Endothelial cell of umbilical vein (primary cell): ENCODE measurements around the gene SMCO4. TPM values are rescaled to one million over a fixed set of nuclear protein-coding genes. Genes with fewer than 3 reads are reported as not detected.

Experiments used
- BruUV-seq: library from RNA; stranded (reverse); fragments of 400-500 nt; replicated peaks from 2 replicates; lab custom pipeline; 2021; lab: Mats Ljungman, UMichigan
- CTCF ChIA-PET: fragments of 300-600, 350-600 bp; sonication (Branson Sonifier 250); formaldehyde crosslinking; loops from one replicate; lab custom pipeline; 2021; ENCODE audit warnings: antibody characterized with exemption, inconsistent platforms; lab: Charles Lee
- POLR2A ChIA-PET: fragments of 300-600, 350-600 bp; sonication (Branson Sonifier 250); formaldehyde crosslinking; loops from one replicate; lab custom pipeline; 2021; ENCODE audit warnings: antibody characterized with exemption, inconsistent platforms; lab: Charles Lee
- DNase-seq: peaks from one replicate; pipeline ENCODE4 v3.0.0-alpha.2; 2011; ENCODE audit warnings: low read depth, low spot score
- FAIRE-seq: peaks from 2 replicates; lab custom pipeline; 2011; peaks lifted over from hg19 to GRCh38; lab: Jason Lieb, UNC
- H2AFZ ChIP-seq: 2 replicates; pipeline ENCODE4 v1.6.0; 2012; ENCODE audit warnings: low read depth, low read length, control low read depth, inconsistent platforms
- H3K27ac ChIP-seq: 2 replicates; pipeline ENCODE4 v1.5.1; 2011; ENCODE audit warnings: low read depth, mild to moderate bottlenecking, control low read depth, low read length, moderate library complexity; ENCODE audit not compliant: insufficient read depth
- H3K27me3 ChIP-seq, 2 experiments: 2 replicates each; pipeline versions ENCODE4 v1.6.0 to v1.6.1; 2011; ENCODE audit warnings: low read length in 2 of 2, mixed read lengths in 1 of 2; ENCODE audit not compliant: control insufficient read depth in 2 of 2, insufficient read depth in 2 of 2
- H3K36me3 ChIP-seq, 2 experiments: 2 replicates in 1 of 2; 3 replicates in 1 of 2; pipeline ENCODE4 v1.5.1; 2011; ENCODE audit warnings: low read length in 2 of 2, mild to moderate bottlenecking in 1 of 2, moderate library complexity in 1 of 2; ENCODE audit not compliant: control insufficient read depth in 2 of 2, insufficient read depth in 2 of 2; ENCODE audit errors: extremely low read depth in 1 of 2
- H3K4me1 ChIP-seq: 3 replicates; pipeline ENCODE4 v1.5.1; 2011; ENCODE audit warnings: mild to moderate bottlenecking, low read length; ENCODE audit not compliant: control insufficient read depth, insufficient read depth; ENCODE audit errors: extremely low read depth
- H3K4me2 ChIP-seq: 2 replicates; pipeline ENCODE4 v1.6.1; 2011; ENCODE audit warnings: low read length, control low read depth, mixed read lengths; ENCODE audit not compliant: insufficient read depth
- H3K4me3 ChIP-seq, 3 experiments: fragments of 200-600 bp in 1 of 3; sonication (generic), shearing (Covaris generic) in 1 of 3; replicated peaks in 1 of 3; 2 replicates each; pipeline ENCODE4 v1.5.1; 2011 to 2016; ENCODE audit warnings: control low read depth in 3 of 3, low read length in 3 of 3, mild to moderate bottlenecking in 2 of 3, inconsistent platforms in 1 of 3, low read depth in 1 of 3, moderate library complexity in 1 of 3; ENCODE audit not compliant: insufficient read depth in 1 of 3
- H3K79me2 ChIP-seq: 2 replicates; pipeline ENCODE4 v1.6.0; 2012; ENCODE audit warnings: low read length, inconsistent platforms; ENCODE audit not compliant: control insufficient read depth, insufficient read depth
- H3K9ac ChIP-seq: replicated peaks from 2 replicates; pipeline ENCODE3; 2011; ENCODE audit warnings: low read length, control low read depth; ENCODE audit not compliant: insufficient read depth; ENCODE audit errors: extremely low read depth
- H3K9me1 ChIP-seq: replicated peaks from 3 replicates; pipeline ENCODE4 v1.6.0; 2011; ENCODE audit warnings: mild to moderate bottlenecking, low read length; ENCODE audit not compliant: control insufficient read depth, insufficient read depth; ENCODE audit errors: extremely low read depth
- H3K9me3 ChIP-seq: replicated peaks from 2 replicates; pipeline ENCODE4 v1.5.1; 2012; ENCODE audit warnings: low read length, inconsistent platforms; ENCODE audit not compliant: control insufficient read depth, insufficient read depth
- H4K20me1 ChIP-seq: replicated peaks from 2 replicates; pipeline ENCODE3; 2011; ENCODE audit warnings: mild to moderate bottlenecking, low read length; ENCODE audit not compliant: control insufficient read depth, insufficient read depth; ENCODE audit errors: extremely low read depth
- FOS ChIP-seq: IDR thresholded peaks from 2 replicates; pipeline ENCODE4 v1.6.1; 2011; ENCODE audit warnings: mild to moderate bottlenecking, low read length, moderate library complexity, borderline replicate concordance; ENCODE audit not compliant: insufficient read depth
- GATA2 ChIP-seq: IDR thresholded peaks from 2 replicates; pipeline ENCODE4 v1.7.0; 2011; ENCODE audit warnings: low read depth, mild to moderate bottlenecking, moderate library complexity, mixed read lengths, low read length; ENCODE audit not compliant: insufficient read length, insufficient read depth
- JUN ChIP-seq: IDR thresholded peaks from 2 replicates; pipeline ENCODE4 v1.6.1; 2011; ENCODE audit warnings: borderline replicate concordance, low read depth; ENCODE audit not compliant: insufficient read length, insufficient read depth
- MYC ChIP-seq: IDR thresholded peaks from one replicate; pipeline ENCODE4 v1.6.1; 2011; ENCODE audit warnings: mild to moderate bottlenecking, low read depth, low read length
- POLR2A ChIP-seq: IDR thresholded peaks from 2 replicates; pipeline ENCODE4 v1.6.1; 2012; ENCODE audit warnings: low read depth, mild to moderate bottlenecking, control low read depth, low read length
- POLR2AphosphoS5 ChIP-seq: IDR thresholded peaks from 2 replicates; pipeline ENCODE4 v1.6.1; 2012; ENCODE audit warnings: low read depth, mild to moderate bottlenecking, control low read depth, low read length, moderate library complexity; ENCODE audit not compliant: insufficient read depth
- dilution Hi-C: fragments of 300-500 bp; cut with MboI; formaldehyde crosslinking; loops from one replicate; pipeline ENCODE4 v1.15.0; 2019; ENCODE audit warnings: low sequenced_read_pairs; ENCODE audit not compliant: extremely low pct_ligation_motif_present
- intact Hi-C: fragments of 100-400 bp; cut with micrococcal nuclease; formaldehyde crosslinking; loops from one replicate; pipeline ENCODE4 v1.10.0; 2022
- polyA plus RNA-seq, 4 experiments: library from polyadenylated mRNA; depleted of rRNA in 3 of 4; stranded (reverse) in 3 of 4; unstranded in 1 of 4; fragments of >200 nt; gene quantifications; 2 replicates each; pipeline versions ENCODE4 v1.2.1 to v1.2.3, GENCODE V29; 2011 to 2012; ENCODE audit warnings: missing spikeins in 1 of 4
- total RNA-seq: library from RNA; stranded (reverse); gene quantifications from 2 replicates; pipeline ENCODE4 v1.2.3, GENCODE V29; 2021
- TF ChIP-seq, protein P1 (sequence below): IDR thresholded peaks from 2 replicates; pipeline ENCODE4 v1.6.1; 2011; ENCODE audit not compliant: insufficient read depth, insufficient read length
- TF ChIP-seq, protein P2 (sequence below), 2 donors: IDR thresholded peaks; 1 replicate in 1 of 2; 2 replicates in 1 of 2; pipeline ENCODE4 v1.5.1; 2011; ENCODE audit warnings: low read length in 2 of 2, mild to moderate bottlenecking in 2 of 2, moderate library complexity in 2 of 2, control low read depth in 1 of 2, inconsistent platforms in 1 of 2, low read depth in 1 of 2; ENCODE audit not compliant: insufficient read depth in 1 of 2; ENCODE audit errors: extremely low read depth in 1 of 2

SMCO4 gene
- total and polyA plus RNA-seq, 2 donors (not counting 3 experiments of a cell fraction or from before 2014, with no cell fraction given): 14.0 to 21.3 TPM

DNA sequence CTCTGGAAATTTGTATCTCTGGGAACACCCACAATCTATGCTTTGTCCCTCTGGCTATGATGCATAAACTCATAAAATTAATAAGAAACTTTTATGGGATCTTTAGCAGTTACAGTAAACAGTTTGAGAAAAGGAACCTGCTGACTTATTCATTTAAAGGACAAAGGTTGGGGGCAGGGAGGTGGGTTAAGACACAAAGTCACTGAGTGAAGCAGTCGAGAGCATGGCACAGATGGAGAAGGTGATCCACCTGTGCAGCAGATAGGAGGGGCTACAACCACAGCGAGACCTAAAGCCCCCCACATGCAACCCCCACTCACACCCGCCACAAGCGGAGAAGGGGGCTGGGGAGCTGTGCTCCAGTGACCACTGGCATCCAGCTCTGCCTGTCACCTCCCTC lies 45.0 kb downstream of the SMCO4 start:
- Histone ChIP-seq H3K9me1 (no peaks in the 10 kb centered on the region), H2AFZ (no peak overlapping the region), H4K20me1 (no peaks in the 10 kb centered on the region), H3K36me3 (peaks cover 0 to 3% of the 10 kb centered on the region in 2 experiments), H3K4me2 (no peak overlapping the region), H3K4me1 (no peaks in the 10 kb centered on the region), H3K27ac (no peak overlapping the region), H3K9ac (no peak overlapping the region), H3K79me2 (no peaks in the 10 kb centered on the region), H3K27me3 (no peaks in the 10 kb centered on the region), H3K9me3 (no peaks in the 10 kb centered on the region), H3K4me3 (no peak overlapping the region)
- intact Hi-C loops: no loop called here
- TF ChIP-seq FOS (no peak), MYC (no peak), POLR2AphosphoS5 (no peak), POLR2A (no peak), JUN (no peak), GATA2 (no peak)
- TF ChIP-seq, protein P1, sequence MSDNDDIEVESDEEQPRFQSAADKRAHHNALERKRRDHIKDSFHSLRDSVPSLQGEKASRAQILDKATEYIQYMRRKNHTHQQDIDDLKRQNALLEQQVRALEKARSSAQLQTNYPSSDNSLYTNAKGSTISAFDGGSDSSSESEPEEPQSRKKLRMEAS: no peak
- TF ChIP-seq, protein P2, sequence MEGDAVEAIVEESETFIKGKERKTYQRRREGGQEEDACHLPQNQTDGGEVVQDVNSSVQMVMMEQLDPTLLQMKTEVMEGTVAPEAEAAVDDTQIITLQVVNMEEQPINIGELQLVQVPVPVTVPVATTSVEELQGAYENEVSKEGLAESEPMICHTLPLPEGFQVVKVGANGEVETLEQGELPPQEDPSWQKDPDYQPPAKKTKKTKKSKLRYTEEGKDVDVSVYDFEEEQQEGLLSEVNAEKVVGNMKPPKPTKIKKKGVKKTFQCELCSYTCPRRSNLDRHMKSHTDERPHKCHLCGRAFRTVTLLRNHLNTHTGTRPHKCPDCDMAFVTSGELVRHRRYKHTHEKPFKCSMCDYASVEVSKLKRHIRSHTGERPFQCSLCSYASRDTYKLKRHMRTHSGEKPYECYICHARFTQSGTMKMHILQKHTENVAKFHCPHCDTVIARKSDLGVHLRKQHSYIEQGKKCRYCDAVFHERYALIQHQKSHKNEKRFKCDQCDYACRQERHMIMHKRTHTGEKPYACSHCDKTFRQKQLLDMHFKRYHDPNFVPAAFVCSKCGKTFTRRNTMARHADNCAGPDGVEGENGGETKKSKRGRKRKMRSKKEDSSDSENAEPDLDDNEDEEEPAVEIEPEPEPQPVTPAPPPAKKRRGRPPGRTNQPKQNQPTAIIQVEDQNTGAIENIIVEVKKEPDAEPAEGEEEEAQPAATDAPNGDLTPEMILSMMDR (IDR thresholded peaks at IDR 0.05; ENCODE audit: extremely low read depth in 1 of 2, insufficient read depth in 1 of 2, low read depth in 1 of 2, low read length in 2 of 2): no peak
- POLR2A ChIA-PET: no interaction called here
- no TSS peak for BruUV-seq
- CTCF ChIA-PET: no interaction called here
- DNase-seq: no peak
- dilution Hi-C loops: no loop called here
- FAIRE-seq: no peak
